AG09319 (cell line): Measurements from ENCODE around the gene OR4D1.

ENCODE experiments used
- DNase-seq: peaks from one replicate; pipeline ENCODE4 v3.0.0-alpha.2; 2010; ENCODE audit warnings: low read depth; ENCODE audit errors: extremely low read depth
- TF ChIP-seq, protein P1 (sequence below): IDR thresholded peaks from 2 replicates; pipeline ENCODE4 v1.5.1; 2011; ENCODE audit warnings: low read depth, mild to moderate bottlenecking, inconsistent platforms, low read length, moderate library complexity

Gene OR4D1

GRCh38 chr17:58174871-58175270, 26.7 kb downstream of the OR4D1 start:
- TF ChIP-seq, protein P1, sequence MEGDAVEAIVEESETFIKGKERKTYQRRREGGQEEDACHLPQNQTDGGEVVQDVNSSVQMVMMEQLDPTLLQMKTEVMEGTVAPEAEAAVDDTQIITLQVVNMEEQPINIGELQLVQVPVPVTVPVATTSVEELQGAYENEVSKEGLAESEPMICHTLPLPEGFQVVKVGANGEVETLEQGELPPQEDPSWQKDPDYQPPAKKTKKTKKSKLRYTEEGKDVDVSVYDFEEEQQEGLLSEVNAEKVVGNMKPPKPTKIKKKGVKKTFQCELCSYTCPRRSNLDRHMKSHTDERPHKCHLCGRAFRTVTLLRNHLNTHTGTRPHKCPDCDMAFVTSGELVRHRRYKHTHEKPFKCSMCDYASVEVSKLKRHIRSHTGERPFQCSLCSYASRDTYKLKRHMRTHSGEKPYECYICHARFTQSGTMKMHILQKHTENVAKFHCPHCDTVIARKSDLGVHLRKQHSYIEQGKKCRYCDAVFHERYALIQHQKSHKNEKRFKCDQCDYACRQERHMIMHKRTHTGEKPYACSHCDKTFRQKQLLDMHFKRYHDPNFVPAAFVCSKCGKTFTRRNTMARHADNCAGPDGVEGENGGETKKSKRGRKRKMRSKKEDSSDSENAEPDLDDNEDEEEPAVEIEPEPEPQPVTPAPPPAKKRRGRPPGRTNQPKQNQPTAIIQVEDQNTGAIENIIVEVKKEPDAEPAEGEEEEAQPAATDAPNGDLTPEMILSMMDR: no peak
- no peak for DNase-seq

DNA sequence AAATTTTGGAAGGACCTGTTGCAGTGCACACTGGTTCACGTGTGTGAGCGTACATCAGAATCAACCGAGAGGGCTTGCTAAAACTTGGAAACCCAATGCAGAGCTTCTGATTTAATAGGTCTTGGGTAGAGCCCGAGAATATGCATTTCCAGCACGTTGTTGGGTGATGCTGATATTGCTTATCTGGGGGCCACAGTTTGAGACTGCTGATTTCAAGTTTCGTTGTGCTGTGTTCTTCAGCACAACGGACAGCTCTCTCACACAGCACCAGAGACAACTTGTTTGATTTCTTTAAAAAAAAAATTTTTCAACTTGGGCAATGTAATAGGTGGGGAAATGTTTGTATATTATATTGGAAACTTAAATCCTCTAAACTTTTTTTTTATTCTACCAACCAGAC, 28.0 kb downstream of the OR4D1 start:
- TF ChIP-seq, protein P1: no peak
- no peak for DNase-seq

GRCh38 chr17:58181796-58182195, 33.6 kb downstream of the OR4D1 start:
- TF ChIP-seq, protein P1: no peak
- no peak for DNase-seq

DNA sequence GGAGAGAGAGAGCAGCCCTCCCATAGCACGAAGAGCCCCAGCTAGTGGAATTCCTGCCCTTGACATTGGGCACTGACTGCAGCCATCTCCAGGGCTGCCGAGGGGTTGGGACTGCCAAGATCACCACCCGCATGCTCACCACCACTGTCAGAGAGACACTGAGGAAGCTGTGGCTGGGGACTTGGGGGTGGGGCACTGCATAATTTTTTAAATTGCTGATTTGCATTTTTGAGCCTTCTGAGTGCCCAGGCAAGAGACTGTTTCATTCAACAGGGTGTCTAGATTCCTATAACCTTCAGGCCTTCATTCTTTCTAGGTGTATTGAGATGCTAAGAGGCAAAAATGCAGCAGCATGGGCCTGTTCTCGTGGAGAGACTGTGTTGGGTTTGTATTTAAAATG, 35.3 kb downstream of the OR4D1 start:
- DNase-seq: no peak
- TF ChIP-seq, protein P1: no peak

DNA sequence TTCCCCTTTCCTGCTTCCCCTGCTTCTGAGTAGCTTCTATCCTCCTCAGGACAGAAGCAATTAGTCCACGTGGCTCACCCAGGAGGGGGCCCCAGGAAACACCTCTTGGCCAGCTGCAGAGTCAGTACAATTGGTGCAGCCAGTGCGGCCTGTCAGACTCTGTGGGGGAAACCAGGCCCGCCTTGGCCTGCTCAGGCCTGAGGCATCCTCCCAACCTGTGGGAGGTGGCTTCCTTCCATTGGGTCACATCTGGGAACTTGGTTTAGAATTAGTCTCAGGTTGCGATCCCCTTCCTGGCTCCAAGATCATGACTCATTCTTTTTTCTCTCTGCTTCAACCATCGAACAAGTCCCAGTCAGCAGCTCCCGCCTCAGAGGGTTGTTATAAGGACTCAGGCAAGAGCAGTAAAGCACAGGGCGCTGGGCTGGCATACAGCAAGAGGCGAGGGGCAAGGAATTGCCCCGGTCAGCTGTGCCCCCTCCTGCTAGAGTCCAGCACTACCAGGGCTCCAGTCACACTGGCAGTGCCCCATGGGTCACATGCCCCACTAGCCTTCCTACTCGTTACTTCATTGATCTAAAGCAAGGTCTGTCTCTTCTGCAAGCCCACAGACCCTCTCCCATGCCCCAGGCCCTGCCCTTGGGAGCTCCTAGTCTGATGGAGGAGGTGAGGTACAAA, 36.3 kb downstream of the OR4D1 start:
- TF ChIP-seq, protein P1: no peak
- no peak for DNase-seq

DNA sequence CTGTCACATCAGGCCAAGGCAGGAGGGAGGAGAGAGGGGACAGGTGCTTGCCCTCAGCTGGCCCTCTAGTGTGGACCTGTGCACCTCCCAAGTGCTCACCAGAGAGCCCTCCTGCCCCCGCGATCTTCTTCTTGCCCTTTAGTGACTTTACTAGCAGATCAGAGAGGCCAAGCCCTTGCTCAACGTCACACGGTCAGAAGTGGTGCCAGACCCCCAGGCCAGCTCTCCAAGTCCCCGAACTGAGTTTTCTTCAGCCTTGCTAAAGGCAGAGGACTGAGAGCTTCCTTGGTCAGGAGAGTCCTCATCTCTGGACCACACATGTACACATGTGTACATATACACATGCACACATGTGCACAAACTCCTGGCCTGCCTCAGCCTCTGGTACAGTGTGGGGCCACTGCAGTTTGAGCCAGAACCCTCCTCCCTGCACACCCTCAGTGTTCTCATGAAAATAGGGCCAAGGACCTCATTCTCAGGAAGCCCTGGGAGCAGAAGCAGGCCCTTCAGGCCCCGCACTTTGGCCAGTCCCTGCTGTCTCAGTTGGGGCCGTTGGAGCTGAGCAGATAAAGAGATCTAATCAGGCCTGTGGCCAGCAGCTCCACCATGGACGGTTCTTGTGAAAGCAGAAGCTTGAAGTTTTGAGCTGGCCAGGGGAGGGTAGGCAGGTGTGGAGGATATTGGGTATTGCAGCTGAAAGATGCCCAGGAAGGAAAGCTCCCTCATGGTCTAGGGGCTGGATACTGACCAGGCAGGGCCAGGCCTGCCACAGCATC, 37.0 kb downstream of the OR4D1 start:
- no peak for DNase-seq
- TF ChIP-seq, protein P1: no peak

- DNase-seq: no peak
- TF ChIP-seq, protein P1: no peak
These were observed 38.4 kb downstream of the OR4D1 start for GRCh38 chr17:58186591-58186990.
